ENCODE measurements around the gene MYH10.

DNA sequence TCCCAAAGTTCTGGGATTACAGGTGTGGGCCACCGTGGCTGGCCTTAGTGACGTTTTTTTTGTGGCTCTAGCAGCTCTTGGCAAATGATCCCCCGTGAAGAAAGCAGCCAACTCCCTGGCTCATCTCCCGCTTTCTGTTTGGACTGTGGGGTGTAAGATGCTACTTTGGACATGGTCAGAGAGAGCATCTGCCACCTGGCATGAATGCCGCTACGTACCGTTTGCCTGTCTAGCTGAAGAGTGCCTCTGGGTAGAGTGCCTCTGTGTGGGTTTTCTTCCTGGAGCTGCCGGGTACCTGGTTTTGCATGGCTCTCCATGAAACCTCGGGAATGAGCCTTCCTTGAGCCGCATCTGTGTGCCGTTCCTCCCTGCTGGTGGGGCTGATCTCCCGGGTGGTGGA lies 160.6 kb downstream of the MYH10 start:
- TF ChIP-seq CTCF (IDR thresholded peaks at IDR 0.05; ENCODE audit: low read depth, low read length, missing input control) (no peak), REST (IDR thresholded peaks at IDR 0.05) (no peak), FOXA1 (IDR thresholded peaks at IDR 0.05) (peak; percentile 36), JUND (IDR thresholded peaks at IDR 0.05) (peak in 1 of 2 donors; percentile 59), GABPA (IDR thresholded peaks at IDR 0.05 in 1 of 2, conservative IDR thresholded peaks at IDR 0.05 in 1 of 2) (no peak), SP1 (IDR thresholded peaks at IDR 0.05) (peak; percentile 64), NR2F2 (IDR thresholded peaks at IDR 0.05) (no peak), TAF1 (conservative IDR thresholded peaks at IDR 0.05) (no peak), EGR1 (IDR thresholded peaks at IDR 0.05; ENCODE audit: low read depth in 2 of 2) (peak in 1 of 2 donors; percentile 31), RXRA (IDR thresholded peaks at IDR 0.05) (peak; percentile 60 to 74)
- TF ChIP-seq, protein P1, sequence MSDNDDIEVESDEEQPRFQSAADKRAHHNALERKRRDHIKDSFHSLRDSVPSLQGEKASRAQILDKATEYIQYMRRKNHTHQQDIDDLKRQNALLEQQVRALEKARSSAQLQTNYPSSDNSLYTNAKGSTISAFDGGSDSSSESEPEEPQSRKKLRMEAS (IDR thresholded peaks at IDR 0.05), result peak; percentile 53

All from liver (tissue), 3 donors.